Measurements from ENCODE around the gene CISTR. TPM values are rescaled to one million over a fixed set of nuclear protein-coding genes. Genes with fewer than 3 reads are reported as not detected.
A peak's percentile ranks its signal among the peaks of the same experiment; 100 is the strongest.

CISTR gene
- total and polyA plus RNA-seq, 2 donors (not counting 3 experiments of a cell fraction or from before 2014, with no cell fraction given): not detected

- ChIA-PET POLR2A (no interaction called here), CTCF (interaction anchor here (0.6 to 10.2 kb wide), 22 partner anchors 9 to 445 kb away, joined by 3 to 719 read pairs (median 5); partner anchors contain the start of genes ATF7, ATP5MC2 and CALCOCO1)
- Histone ChIP-seq H3K4me3 (replicated peaks in 1 of 3; ENCODE audit: insufficient read depth in 1 of 3, low read depth in 1 of 3, low read length in 3 of 3) (no peak overlapping the region), H3K27ac (ENCODE audit: insufficient read depth, low read depth, low read length) (no peak overlapping the region), H3K4me2 (ENCODE audit: insufficient read depth, low read length) (no peak overlapping the region), H3K36me3 (ENCODE audit: control insufficient read depth in 2 of 2, extremely low read depth in 1 of 2, insufficient read depth in 2 of 2, low read length in 2 of 2) (no peaks in the 10 kb centered on the region), H3K9ac (replicated peaks; ENCODE audit: extremely low read depth, insufficient read depth, low read length) (no peak overlapping the region), H4K20me1 (replicated peaks; ENCODE audit: control insufficient read depth, extremely low read depth, insufficient read depth, low read length) (no peaks in the 10 kb centered on the region), H3K9me3 (replicated peaks; ENCODE audit: control insufficient read depth, insufficient read depth, low read length) (no peaks in the 10 kb centered on the region), H3K27me3 (ENCODE audit: control insufficient read depth in 2 of 2, insufficient read depth in 2 of 2, low read length in 2 of 2) (peaks cover 61 to 89% of the 10 kb centered on the region in 2 experiments), H2AFZ (ENCODE audit: low read depth, low read length) (no peak overlapping the region), H3K4me1 (ENCODE audit: control insufficient read depth, extremely low read depth, insufficient read depth, low read length) (no peaks in the 10 kb centered on the region), H3K9me1 (replicated peaks; ENCODE audit: control insufficient read depth, extremely low read depth, insufficient read depth, low read length) (no peaks in the 10 kb centered on the region), H3K79me2 (ENCODE audit: control insufficient read depth, insufficient read depth, low read length) (no peaks in the 10 kb centered on the region)
- TF ChIP-seq FOS (IDR thresholded peaks at IDR 0.05; ENCODE audit: borderline replicate concordance, insufficient read depth, low read length) (no peak), CTCF (IDR thresholded peaks at IDR 0.05; ENCODE audit: extremely low read depth in 1 of 2, insufficient read depth in 1 of 2, low read depth in 1 of 2, low read length in 2 of 2) (peak; percentile 100)
- dilution Hi-C loops (cut with MboI; ENCODE audit: extremely low pct_ligation_motif_present, low sequenced_read_pairs): no loop called here
- FAIRE-seq (peak; percentile 98), DNase-seq (ENCODE audit: low read depth, low spot score) (peak; percentile 89)
- no TSS peak for BruUV-seq (replicated peaks)
- intact Hi-C loops (cut with micrococcal nuclease): loop anchor here (1.0 to 5.0 kb wide), 4 partner anchors 20 to 203 kb away; partner anchors contain the start of gene CALCOCO1
Observed at GRCh38 chr12:53746592-53747092, 5.1 kb downstream of the CISTR start.

GRCh38 chr12:53744751-53745150 is 7.0 kb downstream of the CISTR start:
- no peaks in the 10 kb centered on the region for H4K20me1 ChIP-seq (replicated peaks; ENCODE audit: control insufficient read depth, extremely low read depth, insufficient read depth, low read length)
- no peak for DNase-seq (ENCODE audit: low read depth, low spot score)
- H3K4me3 ChIP-seq (replicated peaks in 1 of 3; ENCODE audit: insufficient read depth in 1 of 3, low read depth in 1 of 3, low read length in 3 of 3): no peak overlapping the region
- H3K36me3 ChIP-seq (ENCODE audit: control insufficient read depth in 2 of 2, extremely low read depth in 1 of 2, insufficient read depth in 2 of 2, low read length in 2 of 2): no peaks in the 10 kb centered on the region
- H3K27ac ChIP-seq (ENCODE audit: insufficient read depth, low read depth, low read length): no peak overlapping the region
- dilution Hi-C loops (cut with MboI; ENCODE audit: extremely low pct_ligation_motif_present, low sequenced_read_pairs) (no loop called here), intact Hi-C loops (cut with micrococcal nuclease) (loop anchor here (5.0 kb wide), 1 partner anchor 147 kb away; no protein-coding TSS in a partner anchor)
- peaks cover 58 to 83% of the 10 kb centered on the region in 2 experiments for H3K27me3 ChIP-seq (ENCODE audit: control insufficient read depth in 2 of 2, insufficient read depth in 2 of 2, low read length in 2 of 2)
- BruUV-seq (replicated peaks): no TSS peak
- H3K4me2 ChIP-seq (ENCODE audit: insufficient read depth, low read length): no peak overlapping the region
- POLR2A ChIA-PET: no interaction called here
- no peaks in the 10 kb centered on the region for H3K9me3 ChIP-seq (replicated peaks; ENCODE audit: control insufficient read depth, insufficient read depth, low read length)
- no peaks in the 10 kb centered on the region for H3K79me2 ChIP-seq (ENCODE audit: control insufficient read depth, insufficient read depth, low read length)
- CTCF ChIA-PET: interaction anchor here (0.6 to 10.2 kb wide), 12 partner anchors 11 to 463 kb away, joined by 3 to 719 read pairs (median 18); partner anchors contain the start of gene CALCOCO1
- TF ChIP-seq JUN (IDR thresholded peaks at IDR 0.05; ENCODE audit: borderline replicate concordance, insufficient read depth, insufficient read length, low read depth): no peak
- TF ChIP-seq MAX (IDR thresholded peaks at IDR 0.05; ENCODE audit: insufficient read depth, insufficient read length): no peak
- no peak for TF ChIP-seq POLR2AphosphoS5 (IDR thresholded peaks at IDR 0.05; ENCODE audit: insufficient read depth, low read depth, low read length)
- TF ChIP-seq FOS (IDR thresholded peaks at IDR 0.05; ENCODE audit: borderline replicate concordance, insufficient read depth, low read length): no peak
- peak; percentile 28 for TF ChIP-seq EZH2 (IDR thresholded peaks at IDR 0.05; ENCODE audit: borderline replicate concordance, low read depth, low read length, severe bottlenecking)
- no peak for FAIRE-seq
- no peaks in the 10 kb centered on the region for H3K9me1 ChIP-seq (replicated peaks; ENCODE audit: control insufficient read depth, extremely low read depth, insufficient read depth, low read length)
- no peak overlapping the region for H3K9ac ChIP-seq (replicated peaks; ENCODE audit: extremely low read depth, insufficient read depth, low read length)
- H3K4me1 ChIP-seq (ENCODE audit: control insufficient read depth, extremely low read depth, insufficient read depth, low read length): no peaks in the 10 kb centered on the region
- no peak overlapping the region for H2AFZ ChIP-seq (ENCODE audit: low read depth, low read length)

Measured in endothelial cell of umbilical vein (primary cell).